Mesothelial cell of epicardium (in vitro differentiated cells): ENCODE results near the gene NPTX1. TPM values are rescaled to one million over a fixed set of nuclear protein-coding genes. Genes with fewer than 3 reads are reported as not detected.
"Not testable (repeated sequence)": the region's sequence is repeated elsewhere in the genome, so short reads cannot be mapped to it uniquely, and the experiment has no call there.

Source experiments
- DNase-seq, 2 experiments: peaks; one replicate each; pipeline ENCODE4 v3.0.0; 2021; ENCODE audit warnings: low spot score in 2 of 2; ENCODE audit not compliant: unreplicated experiment in 2 of 2
- H3K27ac Mint-ChIP-seq: 2 replicates; pipeline ENCODE4 v1.8.0; 2021; ENCODE audit warnings: mixed read lengths
- H3K27me3 Mint-ChIP-seq: 2 replicates; pipeline ENCODE4 v1.8.0; 2021; ENCODE audit warnings: low read depth, mixed read lengths
- H3K36me3 Mint-ChIP-seq: 2 replicates; pipeline ENCODE4 v1.8.0; 2021; ENCODE audit warnings: mixed read lengths
- H3K4me1 Mint-ChIP-seq: 2 replicates; pipeline ENCODE4 v1.8.0; 2021; ENCODE audit warnings: mixed read lengths
- H3K4me3 Mint-ChIP-seq: 2 replicates; pipeline ENCODE4 v1.8.0; 2021; ENCODE audit warnings: mild to moderate bottlenecking, moderate library complexity, mixed read lengths
- H3K9me3 Mint-ChIP-seq: 2 replicates; pipeline ENCODE4 v1.8.0; 2021; ENCODE audit warnings: mixed read lengths
- total RNA-seq: library from RNA; stranded (reverse); gene quantifications from 3 replicates; pipeline ENCODE4 v1.2.1, GENCODE V29; 2021
- TF ChIP-seq, protein P1 (sequence below): fragments of 200-600 bp; sonication (generic); IDR thresholded peaks from one replicate; pipeline ENCODE4 v1.5.0; 2021; ENCODE audit warnings: antibody characterized with exemption; ENCODE audit not compliant: unreplicated experiment

NPTX1 gene
- total RNA-seq, 1 donor from 2014 or later = 0.20 TPM

DNA sequence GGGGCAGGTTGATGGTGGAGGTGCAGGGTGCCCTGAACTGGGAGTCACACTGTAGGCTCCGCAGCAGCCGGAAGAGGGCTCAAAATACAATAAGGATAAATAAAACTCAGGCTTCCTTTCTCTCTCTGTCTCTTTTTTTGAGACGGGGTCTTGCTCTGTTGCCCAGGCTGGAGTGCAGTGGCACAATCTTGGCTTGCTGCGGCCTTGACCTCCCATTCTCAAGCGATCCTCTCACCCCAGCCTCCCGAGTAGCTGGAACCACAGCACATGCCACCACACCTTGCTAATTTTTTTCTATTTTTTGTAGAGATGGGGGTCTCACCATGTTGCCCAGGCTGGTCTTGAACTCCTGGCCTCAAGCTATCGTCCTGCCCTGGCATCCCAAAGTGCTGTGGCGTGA, 32.9 kb upstream of the NPTX1 start:
- TF ChIP-seq, protein P1, sequence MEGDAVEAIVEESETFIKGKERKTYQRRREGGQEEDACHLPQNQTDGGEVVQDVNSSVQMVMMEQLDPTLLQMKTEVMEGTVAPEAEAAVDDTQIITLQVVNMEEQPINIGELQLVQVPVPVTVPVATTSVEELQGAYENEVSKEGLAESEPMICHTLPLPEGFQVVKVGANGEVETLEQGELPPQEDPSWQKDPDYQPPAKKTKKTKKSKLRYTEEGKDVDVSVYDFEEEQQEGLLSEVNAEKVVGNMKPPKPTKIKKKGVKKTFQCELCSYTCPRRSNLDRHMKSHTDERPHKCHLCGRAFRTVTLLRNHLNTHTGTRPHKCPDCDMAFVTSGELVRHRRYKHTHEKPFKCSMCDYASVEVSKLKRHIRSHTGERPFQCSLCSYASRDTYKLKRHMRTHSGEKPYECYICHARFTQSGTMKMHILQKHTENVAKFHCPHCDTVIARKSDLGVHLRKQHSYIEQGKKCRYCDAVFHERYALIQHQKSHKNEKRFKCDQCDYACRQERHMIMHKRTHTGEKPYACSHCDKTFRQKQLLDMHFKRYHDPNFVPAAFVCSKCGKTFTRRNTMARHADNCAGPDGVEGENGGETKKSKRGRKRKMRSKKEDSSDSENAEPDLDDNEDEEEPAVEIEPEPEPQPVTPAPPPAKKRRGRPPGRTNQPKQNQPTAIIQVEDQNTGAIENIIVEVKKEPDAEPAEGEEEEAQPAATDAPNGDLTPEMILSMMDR = no peak
- peaks cover 39% of the 10 kb centered on the region for H3K27me3 Mint-ChIP-seq
- no peak for DNase-seq
- H3K36me3 Mint-ChIP-seq = no peaks in the 10 kb centered on the region
- H3K27ac Mint-ChIP-seq = no peak overlapping the region
- no peaks in the 10 kb centered on the region for H3K9me3 Mint-ChIP-seq
- no peaks in the 10 kb centered on the region for H3K4me1 Mint-ChIP-seq
- H3K4me3 Mint-ChIP-seq = no peak overlapping the region

GRCh38 chr17:80507965-80508364, 31.6 kb upstream of the NPTX1 start:
- TF ChIP-seq, protein P1 = no peak
- Mint-ChIP-seq H3K27me3 (peaks cover 39% of the 10 kb centered on the region), H3K4me1 (no peaks in the 10 kb centered on the region), H3K9me3 (no peaks in the 10 kb centered on the region), H3K27ac (no peak overlapping the region), H3K36me3 (no peaks in the 10 kb centered on the region), H3K4me3 (no peak overlapping the region)
- no peak for DNase-seq

DNA sequence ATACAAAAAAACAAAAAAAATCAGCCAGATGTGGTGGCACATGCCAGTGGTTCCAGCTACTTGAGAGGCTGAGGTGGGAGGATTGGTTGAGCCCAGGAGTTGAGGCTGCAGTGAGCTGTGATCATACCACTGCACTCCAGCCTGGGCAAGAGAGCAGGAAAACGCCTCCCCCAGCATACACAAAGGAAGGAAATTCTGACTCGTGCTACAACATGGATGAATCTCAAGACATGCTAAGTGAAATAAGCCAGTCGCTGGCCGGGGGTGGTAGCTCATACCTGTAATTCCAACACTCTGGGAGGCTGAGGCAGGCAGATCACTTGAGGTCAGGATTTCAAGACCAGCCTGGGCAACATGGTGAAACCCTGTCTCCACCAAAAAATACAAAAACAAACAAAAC, 30.8 kb upstream of the NPTX1 start:
- H3K9me3 Mint-ChIP-seq, DNase-seq, H3K36me3 Mint-ChIP-seq, H3K27ac Mint-ChIP-seq, H3K4me3 Mint-ChIP-seq, H3K4me1 Mint-ChIP-seq: not testable (repeated sequence)
- H3K27me3 Mint-ChIP-seq = peaks cover 40% of the 10 kb centered on the region

DNA sequence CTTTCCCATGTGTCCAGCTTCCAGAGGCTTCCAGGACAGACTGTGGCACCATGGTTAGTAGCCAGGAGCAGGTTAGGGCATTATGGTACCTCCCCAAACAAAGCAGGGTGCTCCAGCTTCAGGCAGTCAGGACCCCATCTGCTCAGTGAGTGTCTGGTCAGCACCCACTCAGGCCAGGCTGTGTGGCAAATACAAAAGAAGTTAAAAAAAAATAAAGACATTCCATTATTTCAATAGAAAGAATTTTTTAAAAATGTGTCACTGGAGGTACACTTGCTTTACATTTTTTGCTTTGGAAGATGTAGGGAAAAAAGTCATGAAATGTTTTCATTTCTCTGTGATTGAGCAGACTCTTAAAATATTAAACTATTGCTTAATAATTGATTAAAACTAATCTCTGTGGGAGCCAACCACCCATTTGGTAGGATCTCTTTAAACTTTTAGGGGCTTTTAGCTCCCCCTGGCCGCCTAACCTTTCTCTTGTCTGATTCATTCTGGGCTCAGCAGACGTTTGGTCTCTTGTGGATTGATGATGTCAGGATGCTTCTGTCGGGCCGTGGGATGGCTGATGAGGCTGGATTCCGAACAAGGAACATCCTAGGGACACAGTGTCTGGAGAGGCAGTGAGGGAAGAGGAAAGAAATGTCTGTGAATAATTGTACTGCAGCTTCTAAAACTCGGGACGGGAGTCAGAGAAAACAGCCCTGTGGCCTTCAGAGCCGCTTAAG, 28.4 kb upstream of the NPTX1 start:
- H3K27ac Mint-ChIP-seq = no peak overlapping the region
- H3K36me3 Mint-ChIP-seq = no peaks in the 10 kb centered on the region
- H3K4me1 Mint-ChIP-seq = peaks cover 8% of the 10 kb centered on the region
- no peak overlapping the region for H3K4me3 Mint-ChIP-seq
- H3K9me3 Mint-ChIP-seq = no peaks in the 10 kb centered on the region
- TF ChIP-seq, protein P1 = no peak
- no peak for DNase-seq
- H3K27me3 Mint-ChIP-seq = peaks cover 56% of the 10 kb centered on the region

DNA sequence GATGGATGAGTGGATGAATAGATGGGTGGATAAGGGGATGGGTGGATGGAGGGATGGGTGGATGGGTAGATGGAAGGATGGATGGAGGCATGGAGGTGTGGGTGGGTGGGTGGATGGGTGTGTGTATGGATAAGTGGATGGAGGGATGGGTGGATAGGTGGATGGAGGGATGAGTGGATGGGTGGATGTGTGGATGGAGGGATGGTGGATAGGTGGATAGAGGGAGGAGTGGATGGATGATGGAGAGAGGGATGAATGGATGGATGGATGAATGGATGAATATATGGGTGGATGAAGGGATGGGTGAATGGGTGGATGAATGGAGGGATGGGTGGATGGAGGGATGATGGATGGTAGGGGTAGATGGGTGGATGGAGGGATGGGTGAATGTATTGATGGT, 27.5 kb upstream of the NPTX1 start:
- TF ChIP-seq, protein P1 = no peak
- no peak for DNase-seq
- Mint-ChIP-seq H3K36me3 (no peaks in the 10 kb centered on the region), H3K9me3 (no peaks in the 10 kb centered on the region), H3K27me3 (peaks cover 60% of the 10 kb centered on the region), H3K27ac (no peak overlapping the region), H3K4me3 (no peak overlapping the region), H3K4me1 (peaks cover 8% of the 10 kb centered on the region)

DNA sequence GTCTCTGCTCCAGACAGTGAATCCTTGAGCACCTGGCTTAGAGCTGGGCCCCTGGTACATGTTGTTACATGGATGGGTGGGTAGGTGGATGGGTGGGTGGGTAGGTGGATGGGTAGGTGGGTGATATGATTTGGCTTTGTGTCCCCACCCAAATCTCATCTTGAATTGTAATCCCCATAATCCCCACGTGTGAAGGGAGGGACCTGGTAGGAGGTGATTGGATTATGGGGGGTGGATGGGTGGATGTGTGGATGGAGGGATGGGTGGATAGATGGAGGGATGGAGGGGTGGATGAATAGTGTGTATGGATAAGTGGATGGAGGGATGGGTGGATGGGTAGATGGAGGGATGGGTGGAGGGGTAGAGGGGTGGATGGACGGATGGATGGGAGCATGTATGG, 26.6 kb upstream of the NPTX1 start:
- DNase-seq = no peak
- TF ChIP-seq, protein P1 = no peak
- Mint-ChIP-seq H3K4me1 (peaks cover 8% of the 10 kb centered on the region), H3K9me3 (no peaks in the 10 kb centered on the region), H3K27me3 (peaks cover 58% of the 10 kb centered on the region), H3K4me3 (no peak overlapping the region), H3K36me3 (no peaks in the 10 kb centered on the region), H3K27ac (no peak overlapping the region)
